ENCODE measurements around the gene SLC8A2.

The SLC8A2 gene

DNA sequence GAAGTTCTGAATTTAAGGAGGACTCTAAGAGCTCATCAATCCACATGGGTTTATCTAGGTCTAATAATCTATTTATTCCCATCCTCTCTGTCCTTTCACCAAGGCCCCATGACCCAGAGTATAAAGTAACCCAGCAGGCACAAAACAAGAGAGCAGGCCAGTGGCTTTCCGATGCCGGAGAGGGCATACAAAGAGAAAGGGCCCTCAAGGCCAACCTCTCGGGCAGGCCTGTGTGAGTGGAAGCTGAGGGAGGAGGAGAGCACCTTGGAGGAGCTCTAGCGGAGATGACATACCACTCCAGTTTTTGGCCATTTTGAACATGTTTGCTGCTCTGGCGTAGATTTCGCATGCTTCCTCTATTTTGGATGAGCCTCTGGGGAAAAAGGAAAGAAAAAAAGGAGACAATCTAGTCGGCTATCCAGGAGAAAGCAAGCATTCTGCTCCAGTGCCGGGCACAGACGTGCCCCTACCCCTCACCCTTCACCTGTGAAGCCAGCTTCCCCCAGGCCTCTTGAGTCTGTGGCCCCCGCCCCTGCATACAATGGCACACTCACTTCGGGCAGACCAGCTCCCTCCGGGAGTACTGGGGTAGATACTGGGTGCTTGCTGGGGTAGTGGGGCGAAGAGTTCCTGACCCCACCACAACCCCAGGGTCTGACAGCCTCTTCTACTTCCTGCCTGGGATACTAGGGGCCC, 31.6 kb upstream of the SLC8A2 start:
- DNase-seq: no peak

DNA sequence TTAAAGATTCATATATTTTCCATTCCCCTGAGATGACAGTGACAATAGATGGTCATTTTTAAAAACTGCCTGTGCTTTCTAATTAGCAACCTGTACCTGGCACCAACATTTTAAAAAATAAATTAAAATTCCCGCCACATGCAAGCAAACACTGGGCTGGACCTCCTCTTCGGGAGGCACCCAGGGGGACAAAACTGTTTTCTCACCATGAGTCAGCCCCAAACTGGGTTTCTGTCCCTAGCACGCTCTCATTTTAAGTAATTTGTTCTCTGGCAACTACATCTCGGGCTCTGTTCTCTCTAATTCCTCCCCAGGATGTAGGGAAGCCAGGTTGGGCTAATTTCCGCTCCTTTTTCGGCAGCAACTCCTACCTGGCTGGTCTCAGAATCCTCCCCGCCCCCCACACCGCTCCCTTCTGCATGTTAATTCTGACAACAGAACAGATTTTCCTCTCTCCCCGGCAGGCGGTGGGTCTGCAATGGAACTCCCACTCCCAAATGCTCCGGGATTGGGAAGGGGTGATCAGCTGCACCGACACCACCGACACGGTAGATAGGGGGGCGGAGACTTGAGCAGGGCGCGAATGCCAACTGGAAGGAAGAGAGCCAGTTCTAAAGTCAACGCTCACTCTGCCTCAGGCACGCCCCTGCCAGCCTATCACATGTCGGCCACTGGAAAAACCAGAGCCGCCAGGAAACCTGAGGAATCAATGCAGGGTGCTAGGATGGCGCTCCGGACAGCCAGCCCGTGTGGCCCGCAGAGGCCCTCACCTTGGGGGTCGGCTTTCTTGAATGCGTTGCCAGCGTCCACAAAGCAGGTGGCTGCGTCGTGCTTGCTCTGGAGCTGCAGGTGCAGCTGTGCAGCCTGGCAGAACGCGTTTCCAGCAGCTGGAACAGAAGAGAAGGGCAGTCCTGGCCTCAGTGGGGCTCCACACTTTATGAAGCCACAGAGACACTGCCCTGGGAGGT, 28.5 kb upstream of the SLC8A2 start:
- DNase-seq: no peak

DNA sequence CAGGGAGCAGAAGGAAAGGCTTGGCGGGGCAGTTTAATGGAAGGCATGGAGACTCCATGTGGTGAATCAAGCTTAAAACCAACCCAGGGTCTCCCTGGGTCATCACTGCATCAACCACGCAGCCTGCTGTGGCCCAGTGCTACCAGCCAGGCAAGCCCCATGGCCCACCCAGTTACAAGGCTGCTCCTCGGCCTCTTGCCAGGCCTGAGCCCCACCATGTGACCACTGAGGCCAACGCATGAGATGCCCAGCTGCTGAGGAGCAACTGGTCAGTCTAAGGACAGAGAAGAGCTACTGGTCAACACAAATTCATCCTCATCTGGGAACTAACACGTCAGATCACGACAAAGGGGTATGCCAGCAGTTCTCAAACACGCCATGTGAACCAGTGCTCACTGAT, 27.7 kb upstream of the SLC8A2 start:
- DNase-seq: no peak

DNA sequence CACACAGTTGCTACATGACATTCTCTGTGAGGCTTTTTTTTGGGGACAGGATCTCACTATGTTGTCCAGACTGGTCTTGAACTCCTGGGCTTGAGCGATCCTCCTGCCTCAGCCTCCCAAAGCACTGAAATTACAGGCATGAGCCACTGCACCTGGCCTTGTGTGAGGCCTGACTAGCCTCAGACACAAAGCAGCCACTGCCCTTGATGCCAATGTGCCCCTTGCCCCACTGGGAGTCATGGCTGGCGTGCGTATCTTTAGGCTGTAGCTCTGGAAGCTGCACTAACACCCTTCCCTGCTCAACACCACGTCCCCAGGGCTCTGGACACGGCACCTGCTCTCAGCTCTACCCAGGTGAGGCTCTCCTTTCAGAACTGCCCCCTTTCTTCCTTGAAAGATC, 26.9 kb upstream of the SLC8A2 start:
- DNase-seq: no peak

DNA sequence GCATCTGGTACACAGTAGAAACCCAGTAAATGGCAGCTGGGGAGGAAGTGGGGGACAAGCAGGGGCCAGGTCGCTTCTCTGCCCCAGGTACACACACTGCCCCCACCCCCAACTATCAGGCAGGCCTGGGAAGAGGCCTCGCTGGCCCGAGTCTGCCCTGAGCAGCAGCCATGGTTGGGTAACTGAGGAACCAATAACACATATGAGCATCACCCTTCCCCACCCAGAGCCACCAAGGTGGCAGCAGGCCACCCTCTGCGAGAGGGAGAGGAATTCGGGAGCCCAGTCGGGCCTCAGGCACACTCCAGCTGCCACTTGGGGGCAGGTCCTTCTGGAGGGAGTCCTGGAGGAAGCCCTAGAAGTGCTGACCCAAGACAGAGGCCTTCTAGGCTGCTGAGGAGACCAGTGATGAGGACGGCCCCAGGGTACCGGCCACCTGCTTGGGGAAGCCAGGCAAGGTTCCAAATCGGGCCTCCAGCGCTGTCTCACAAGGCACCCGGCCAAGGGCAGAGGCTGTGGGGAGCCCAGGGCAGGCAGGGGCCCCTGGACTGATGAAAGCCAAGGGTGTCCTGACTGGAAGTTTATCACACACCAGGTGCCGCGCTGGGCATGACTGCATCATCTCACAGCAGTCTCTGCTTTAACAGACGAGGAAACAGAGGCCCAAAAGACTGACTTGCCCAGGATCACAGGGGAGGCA, 26.3 kb upstream of the SLC8A2 start:
- DNase-seq: no peak

DNA sequence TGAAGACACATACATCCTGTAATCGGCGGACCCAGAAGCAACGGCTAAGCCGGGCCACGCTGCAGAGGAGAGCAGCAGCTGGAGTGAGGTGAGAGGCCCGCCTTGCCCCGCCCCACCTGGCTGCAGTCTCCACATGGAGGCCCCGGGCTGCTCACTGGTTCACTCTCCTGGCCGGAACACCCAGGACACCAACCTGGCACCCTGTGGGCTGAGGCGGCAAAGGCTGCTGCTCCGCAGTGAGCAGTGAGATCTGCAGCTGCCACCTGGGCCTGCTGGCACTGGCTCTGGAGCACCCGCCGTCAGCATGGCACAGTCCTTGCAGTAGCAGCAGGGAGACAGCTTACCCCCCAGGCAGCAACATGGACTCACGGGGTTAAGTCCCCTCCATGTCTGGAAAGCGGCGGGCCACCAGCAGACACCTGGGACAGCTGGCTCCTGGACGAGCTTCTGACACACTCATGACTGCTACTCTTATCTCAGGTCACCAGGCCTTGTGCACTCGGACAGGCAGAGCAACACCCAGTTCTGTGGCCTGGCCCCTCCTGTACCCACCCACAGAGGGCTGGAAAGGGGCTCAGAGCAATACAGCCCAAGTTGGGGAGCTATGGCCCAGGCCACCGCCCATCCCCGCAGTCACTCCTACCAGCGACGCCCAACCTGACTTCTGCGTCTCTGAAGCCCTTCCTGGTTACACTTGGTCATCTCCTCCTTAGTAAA, 25.5 kb upstream of the SLC8A2 start:
- DNase-seq: no peak

DNA sequence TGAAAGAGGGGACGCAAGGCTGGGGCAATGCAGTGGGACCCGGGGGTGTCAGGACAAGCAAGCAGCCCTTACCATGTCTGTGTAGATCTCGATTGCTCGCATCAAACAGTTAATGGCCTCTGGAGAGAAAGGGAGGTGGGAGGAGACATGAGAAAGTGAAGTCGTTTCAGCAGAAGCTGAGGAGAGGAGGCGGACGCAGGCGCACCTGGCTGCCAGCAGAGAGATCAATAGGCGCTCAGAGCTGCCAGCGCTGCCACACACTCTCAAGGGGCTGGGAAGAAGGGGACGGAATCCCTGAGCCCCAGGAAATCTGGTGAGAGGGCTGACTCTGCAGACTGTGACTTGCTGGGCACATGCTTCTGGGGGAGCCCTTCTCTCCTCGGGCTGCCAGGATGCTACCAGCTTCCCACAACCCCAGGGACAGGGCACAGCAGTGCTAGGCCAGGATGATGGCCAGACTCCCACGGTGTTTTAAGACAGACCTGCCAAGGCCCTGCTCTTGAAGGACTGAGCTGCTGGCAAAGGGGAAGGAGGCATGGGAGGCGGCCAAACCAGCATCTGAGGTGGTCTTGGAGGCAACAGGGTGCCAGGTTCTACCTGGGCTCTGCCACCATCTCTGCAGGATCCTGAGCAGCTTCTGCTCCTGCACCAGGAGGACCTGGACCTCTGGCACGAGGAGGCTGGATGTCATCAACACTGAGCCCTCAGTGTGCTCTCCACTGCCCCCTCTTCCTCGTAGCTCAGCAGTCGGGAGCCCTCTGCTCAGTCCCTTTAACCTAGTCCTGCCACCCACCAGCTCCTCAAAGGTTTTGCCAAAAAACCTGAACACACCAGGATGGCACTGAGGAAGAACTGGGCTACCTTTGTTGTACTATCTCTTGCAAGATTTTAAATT, 24.0 kb upstream of the SLC8A2 start:
- no peak for DNase-seq

DNA sequence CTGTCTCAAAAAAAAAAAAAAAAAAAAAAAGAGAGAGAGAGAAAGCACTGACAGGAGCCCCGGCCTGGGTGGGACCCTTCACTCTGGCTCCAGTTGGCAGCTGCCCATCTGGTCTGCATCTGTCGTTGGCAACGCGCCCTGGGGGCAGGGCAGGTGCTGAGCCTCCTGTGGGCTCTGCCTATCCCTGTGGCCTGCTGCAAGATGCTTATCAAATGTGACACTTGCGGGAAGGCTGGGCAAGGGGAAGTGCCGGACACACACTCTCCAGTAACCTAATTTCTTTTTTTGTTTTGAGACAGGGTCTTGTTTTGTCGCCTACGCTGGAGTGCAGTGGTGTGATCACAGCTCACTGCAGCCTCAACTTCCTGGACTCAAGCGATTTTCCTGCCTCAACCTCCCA, 23.0 kb upstream of the SLC8A2 start:
- DNase-seq: no peak

DNA sequence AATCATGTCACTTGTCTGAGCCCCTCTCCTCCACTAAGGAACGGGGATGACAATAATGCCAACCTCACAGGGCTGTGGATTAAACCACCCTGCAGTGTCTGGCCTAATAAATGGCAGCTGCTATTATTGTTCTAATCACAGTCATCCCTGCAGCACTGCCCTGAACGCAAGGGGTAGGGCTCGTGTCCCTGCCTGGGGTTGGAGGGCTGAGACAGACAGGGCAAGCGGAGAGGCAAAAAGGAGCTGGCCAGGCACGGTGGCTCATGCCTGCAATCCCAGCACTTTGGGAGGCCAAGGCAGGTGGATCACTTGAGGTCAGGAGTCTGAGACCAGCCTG, 22.5 kb upstream of the SLC8A2 start:
- DNase-seq: no peak

DNA sequence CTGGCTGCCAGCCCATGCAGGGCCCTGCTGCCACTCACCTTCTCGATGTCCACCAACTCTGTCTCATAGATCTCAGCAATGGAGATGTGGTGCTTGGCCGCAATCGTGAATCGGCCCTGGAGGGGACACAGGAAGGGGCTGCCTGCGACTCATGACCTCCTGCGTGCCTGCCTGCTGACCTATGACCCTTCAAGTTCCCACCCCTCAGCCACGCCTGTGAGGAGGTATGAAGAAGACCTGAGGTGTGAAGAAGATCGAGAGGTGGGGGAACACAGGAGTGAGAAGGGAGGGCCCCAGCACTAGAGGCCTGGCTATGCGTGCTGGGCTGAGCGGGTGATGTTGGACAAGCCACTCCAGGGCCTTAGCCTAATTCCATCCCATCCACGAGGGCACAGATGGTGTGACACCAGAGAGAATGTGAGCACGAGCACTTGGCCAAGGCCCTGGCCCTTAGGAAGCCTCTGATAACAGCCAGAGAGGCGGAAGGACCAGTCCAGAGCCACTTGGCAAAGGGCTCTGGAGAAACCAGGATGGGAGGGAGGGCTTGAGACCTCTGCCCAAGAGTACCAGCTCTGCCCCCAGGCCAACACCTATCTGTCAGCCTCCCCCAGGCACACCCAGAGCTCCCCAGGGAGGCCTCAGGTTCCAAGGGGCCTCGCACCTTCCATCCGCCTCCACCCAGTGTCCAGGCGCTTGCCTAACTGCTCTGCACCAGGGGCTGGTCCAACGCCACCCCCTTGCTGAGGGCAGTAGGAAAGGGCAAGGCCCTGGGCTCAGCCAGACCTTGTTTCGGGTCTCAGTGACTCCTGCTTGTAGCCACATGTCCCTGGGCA, 21.9 kb upstream of the SLC8A2 start:
- no peak for DNase-seq

DNA sequence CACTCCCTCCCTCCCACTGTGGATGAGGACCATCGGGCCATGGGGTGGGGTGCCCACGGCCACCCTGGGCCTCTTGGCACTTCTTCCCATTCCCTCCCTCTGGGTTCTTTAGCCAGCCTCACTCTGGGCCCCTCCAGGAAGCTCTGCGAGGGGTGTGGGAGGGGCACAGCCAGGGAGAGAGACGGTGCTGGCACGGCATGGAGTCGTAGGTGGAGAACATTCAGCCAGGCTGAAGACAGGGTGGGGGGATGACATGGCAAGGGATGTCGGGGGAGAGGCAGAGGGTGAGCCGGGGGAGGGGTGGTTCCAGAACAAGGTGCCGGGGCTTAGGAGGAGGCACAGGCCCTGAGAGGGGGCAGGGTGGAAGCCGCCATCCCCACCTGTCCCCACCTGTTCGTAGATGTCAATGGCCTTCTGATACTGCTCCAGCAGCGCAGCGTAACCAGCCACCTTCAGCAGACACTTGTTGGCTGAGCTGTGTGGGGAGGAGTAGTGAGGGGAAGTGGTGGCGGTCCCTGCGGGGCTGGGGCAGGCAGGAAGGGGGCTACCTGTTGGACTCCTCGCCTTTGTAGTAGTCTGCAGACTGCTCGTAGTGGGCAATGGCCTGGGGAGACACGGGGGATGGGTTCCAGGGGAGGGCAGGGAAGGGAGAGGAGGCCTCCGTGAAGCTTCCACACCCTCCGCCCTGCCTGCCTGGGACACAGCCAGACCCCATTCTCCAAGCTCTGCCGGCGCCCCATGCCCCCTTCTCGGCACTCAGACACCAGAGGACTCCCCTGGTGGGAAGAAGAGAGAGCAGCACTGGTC, 21.1 kb upstream of the SLC8A2 start:
- no peak for DNase-seq

DNA sequence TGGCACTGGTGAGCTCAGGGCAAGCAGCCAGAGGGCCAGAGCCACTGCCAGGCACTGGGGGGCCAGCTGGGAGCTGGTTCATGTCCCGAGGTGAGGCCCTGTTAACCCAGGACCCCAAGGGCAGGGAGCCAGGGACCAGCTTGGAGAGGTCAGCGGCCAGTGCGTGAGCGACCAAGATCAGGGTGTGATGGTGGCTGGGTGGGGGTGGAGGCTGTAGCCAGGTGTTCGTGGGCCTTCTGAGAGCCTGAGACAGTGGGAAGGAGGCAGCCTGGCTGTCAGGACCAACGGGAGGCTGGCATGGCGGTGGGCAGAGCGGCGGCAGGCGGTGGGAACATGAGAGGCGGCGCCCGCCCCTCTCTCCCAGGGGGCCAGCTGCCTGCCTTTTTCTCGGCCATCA, 20.4 kb upstream of the SLC8A2 start:
- DNase-seq: no peak

DNA sequence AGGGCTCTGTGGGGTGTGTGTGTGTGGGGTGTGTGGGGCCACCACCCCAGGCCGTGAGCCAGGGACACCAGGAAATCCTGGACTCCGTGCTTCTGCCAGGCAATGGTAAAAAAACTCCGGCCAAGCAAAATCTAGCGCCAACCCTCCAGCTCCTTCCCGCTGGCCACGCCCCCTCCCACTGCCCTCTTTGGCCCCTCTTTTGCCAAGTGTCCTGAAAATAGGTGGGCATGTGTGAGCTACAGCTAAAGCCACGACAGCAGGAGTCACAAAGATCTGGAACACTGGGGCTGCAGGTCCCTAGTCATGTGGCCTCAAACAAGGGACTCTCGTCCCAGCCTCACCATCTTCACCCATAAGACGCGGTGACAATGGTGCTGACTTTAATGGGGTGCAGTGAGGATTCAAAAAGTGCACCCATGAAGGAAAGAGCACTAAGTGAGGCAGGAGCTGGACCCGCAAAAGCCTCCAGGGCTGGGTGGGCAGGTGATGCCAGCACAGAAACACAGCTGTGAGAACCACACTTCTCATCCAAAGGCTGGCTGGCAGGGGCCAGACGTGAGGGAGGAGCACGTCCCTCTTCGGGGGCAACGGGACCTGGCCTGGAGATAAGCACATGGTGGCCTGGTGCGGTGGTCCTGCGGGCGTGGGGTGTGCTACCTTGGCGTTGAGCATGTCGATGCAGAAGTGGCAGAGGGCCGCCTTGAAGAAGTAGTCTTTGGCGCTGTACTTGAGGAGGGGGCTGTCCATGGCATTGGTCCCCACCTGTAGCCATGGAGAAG, 19.9 kb upstream of the SLC8A2 start:
- DNase-seq: no peak

DNA sequence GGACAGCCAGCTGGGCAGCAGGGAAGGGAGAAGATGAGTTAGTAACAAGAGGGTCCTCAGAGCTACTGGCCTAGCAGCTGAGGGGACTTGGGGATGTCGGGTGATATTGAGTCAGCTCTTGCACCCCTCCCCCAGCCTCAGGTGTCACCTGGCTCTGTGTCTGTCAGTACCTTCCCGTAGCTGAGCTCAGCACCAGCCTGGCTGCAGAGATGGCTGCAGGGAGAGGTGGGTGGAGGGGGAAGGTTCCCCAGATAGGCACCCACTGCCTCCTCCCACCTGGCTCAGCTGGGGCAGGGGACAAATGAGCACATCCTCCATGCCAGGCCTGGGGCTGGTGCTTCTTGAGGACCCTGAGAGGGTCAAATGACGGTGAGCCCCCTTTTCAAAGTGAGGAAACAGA, 19.2 kb upstream of the SLC8A2 start:
- DNase-seq: no peak

DNA sequence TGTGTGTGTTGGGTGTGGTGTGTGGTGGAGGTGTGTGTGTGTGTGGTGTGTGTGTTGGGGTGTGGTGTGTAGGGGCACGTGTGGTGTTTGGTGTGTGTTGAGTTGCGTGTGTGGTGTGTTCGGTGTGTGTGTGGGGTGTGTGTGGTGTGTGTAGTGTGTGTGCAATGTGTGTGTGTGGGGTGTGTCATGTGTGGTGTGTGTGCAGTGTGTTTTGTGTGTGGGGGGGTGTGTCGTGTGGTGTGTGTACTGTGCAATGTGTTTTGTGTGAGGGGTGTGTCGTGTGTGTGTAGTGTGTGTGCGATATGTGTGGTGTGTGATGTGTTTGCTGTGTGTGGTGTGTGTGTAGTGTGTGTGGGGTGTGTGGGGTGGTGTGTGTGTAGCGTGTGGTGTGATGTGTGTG, 18.3 kb upstream of the SLC8A2 start:
- DNase-seq: no peak

DNA sequence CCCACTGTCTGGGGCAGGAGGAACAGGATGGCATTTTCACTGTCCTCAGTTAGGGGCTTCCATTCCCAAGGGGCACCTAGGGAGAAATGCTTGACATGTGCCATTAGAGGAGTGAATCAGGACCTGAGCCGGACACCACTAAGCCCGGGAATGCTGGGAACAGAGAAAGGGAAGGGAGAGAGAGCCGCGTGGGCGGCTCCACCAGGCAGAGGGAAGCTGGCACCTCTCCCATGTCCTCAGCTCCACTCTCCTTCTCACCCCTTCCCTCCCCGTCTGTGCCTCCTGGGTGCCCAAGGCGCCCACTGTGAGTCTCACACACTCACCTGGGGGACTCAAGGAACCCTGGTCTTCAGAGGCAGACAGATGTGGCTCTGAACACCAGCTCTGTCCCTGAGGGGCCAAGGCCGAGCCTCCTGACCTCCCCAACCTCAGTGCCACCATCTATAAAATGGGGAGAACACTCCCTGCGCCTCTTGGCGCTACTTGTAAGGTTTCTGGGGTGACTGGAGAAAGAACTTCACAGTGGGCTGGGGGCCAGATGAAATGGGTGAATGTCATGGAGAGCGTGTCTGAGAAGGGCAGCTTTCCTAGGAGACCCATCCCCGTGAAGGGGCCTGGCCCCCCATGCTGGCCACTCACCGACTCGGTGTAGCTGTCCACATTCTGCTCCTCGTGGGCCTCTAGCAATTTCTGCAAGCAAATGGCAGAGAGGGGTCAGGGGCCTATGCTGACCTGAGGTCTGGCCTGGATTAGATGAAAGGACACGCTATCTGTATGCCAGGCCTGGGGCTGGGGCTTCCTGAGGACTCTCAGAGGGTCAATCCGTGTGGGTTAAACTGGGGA, 17.6 kb upstream of the SLC8A2 start:
- DNase-seq: no peak

DNA sequence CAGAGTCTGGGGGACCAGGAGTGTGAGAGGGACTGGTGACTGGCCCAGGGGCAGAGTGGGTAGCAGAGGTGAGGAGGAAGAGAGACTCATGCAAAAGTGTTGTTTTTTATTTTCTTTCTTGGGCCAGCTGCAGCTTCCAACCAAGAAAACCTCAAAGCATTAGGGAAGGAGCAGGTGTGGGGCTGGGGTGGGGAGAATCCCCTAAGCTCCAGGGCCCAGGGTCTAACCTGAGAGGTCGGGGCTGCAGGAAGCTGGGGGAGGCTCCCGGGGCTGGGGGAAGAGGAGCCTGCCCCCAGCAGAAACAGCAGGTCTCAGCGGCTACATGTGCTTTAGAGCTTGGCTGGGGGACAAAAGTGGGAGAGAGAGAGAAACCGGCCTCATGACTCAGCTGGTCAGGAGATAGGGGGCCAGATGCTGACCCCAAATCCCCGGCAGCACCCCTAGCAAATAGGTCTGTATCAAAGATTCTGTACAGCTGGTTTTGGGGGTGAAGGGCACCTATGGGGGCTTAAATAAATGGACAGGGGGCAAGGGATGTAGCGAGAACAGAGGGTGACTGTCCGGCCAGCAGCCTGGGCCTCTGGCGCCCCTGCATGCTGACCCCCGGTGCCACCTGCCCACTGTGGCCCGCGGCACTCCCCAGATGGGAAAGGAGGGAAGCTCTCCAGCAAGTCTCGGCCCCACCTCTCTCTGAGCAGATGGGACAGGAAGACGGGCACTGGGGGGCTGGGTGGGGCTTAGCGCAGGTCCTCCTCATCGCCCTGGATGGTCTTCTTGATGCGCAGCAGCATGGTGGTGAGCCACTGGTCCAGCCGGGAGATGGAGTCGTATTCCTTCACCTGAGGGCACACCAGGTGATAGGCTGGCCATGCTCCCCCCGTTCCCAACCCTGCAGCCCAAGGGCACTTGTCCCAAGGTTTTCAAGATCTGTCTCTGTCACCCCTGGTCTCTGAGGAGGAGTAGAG, 16.1 kb upstream of the SLC8A2 start:
- no peak for DNase-seq
